ENCODE results near the gene UBXN11. TPM values are rescaled to one million over a fixed set of nuclear protein-coding genes. Genes with fewer than 3 reads are reported as not detected.

Gene UBXN11
- total and polyA plus RNA-seq, 2 of the 13 experiments (the other 11 are each of a cell fraction or from before 2014, with no cell fraction given): 9.3 to 10.4 TPM

- TF ChIP-seq GTF2F1 (IDR thresholded peaks at IDR 0.05; ENCODE audit: low read length) (no peak), ZNF205 (CRISPR knock-in tag; IDR thresholded peaks at IDR 0.05) (peak; percentile 14; the same call in 1 of the 2 replicates), ZNF7 (CRISPR knock-in tag; IDR thresholded peaks at IDR 0.05) (no peak), RBM39 (IDR thresholded peaks at IDR 0.05; ENCODE audit: low read depth, low read length, poor library complexity, severe bottlenecking) (peak; percentile 85), EED (CRISPR knock-in tag; IDR thresholded peaks at IDR 0.05) (peak; percentile 79; the same call in 1 of the 2 replicates), CREM (IDR thresholded peaks at IDR 0.05) (peak; percentile 59), CREM (CRISPR knock-in tag; IDR thresholded peaks at IDR 0.05) (no peak), TSC22D2 (CRISPR knock-in tag; IDR thresholded peaks at IDR 0.05; ENCODE audit: borderline replicate concordance) (no peak), HNF1A (IDR thresholded peaks at IDR 0.05; ENCODE audit: low read depth) (no peak), HNF1A (CRISPR knock-in tag; IDR thresholded peaks at IDR 0.05; ENCODE audit: borderline replicate concordance) (no peak; the same call in 1 of the 2 replicates), ZMYM3 (CRISPR knock-in tag; IDR thresholded peaks at IDR 0.05) (no peak), ZBTB1 (CRISPR knock-in tag; IDR thresholded peaks at IDR 0.05; ENCODE audit: borderline replicate concordance) (no peak), ZNF563 (CRISPR knock-in tag; IDR thresholded peaks at IDR 0.05) (peak; percentile 91; the same call in 1 of the 2 replicates), TBX2 (CRISPR knock-in tag; IDR thresholded peaks at IDR 0.05; ENCODE audit: borderline replicate concordance) (peak; percentile 80; the same call in 1 of the 2 replicates), FOXA1 (IDR thresholded peaks at IDR 0.05) (no peak), FOXA1 (CRISPR knock-in tag; IDR thresholded peaks at IDR 0.05) (no peak), TFAP4 (IDR thresholded peaks at IDR 0.05; ENCODE audit: borderline replicate concordance, low read depth) (no peak; the same call in 1 of the 2 replicates), NFYC (CRISPR knock-in tag; IDR thresholded peaks at IDR 0.05) (peak; percentile 94), ZC3H13 (CRISPR knock-in tag; IDR thresholded peaks at IDR 0.05) (peak; percentile 45; the same call in 1 of the 2 replicates), FOXC1 (CRISPR knock-in tag; IDR thresholded peaks at IDR 0.05; ENCODE audit: borderline replicate concordance) (peak; percentile 72; the same call in 1 of the 2 replicates), SKI (IDR thresholded peaks at IDR 0.05; ENCODE audit: partially characterized antibody) (no peak), HMG20B (CRISPR knock-in tag; conservative IDR thresholded peaks at IDR 0.05) (0 out of 2 replicates have a peak, but pooled peaks have one; percentile 6), SUZ12 (IDR thresholded peaks at IDR 0.05; ENCODE audit: low read depth, low read length) (no peak), ZIK1 (CRISPR knock-in tag; IDR thresholded peaks at IDR 0.05; ENCODE audit: borderline replicate concordance, low read depth) (no peak; the same call in 1 of the 2 replicates), ZNF460 (CRISPR knock-in tag; IDR thresholded peaks at IDR 0.05; ENCODE audit: borderline replicate concordance) (no peak; the same call in 1 of the 2 replicates), KLF16 (CRISPR knock-in tag; IDR thresholded peaks at IDR 0.05) (peak in 1 of 2 experiments; percentile 34; a peak in 2 of 4 replicates)
These were observed 72.4 kb downstream of the UBXN11 start, which contains the start of gene CEP85 (continued) for GRCh38 chr1:26233903-26234643.
